ENCODE measurements around the gene RBM43.

- TF ChIP-seq, protein P1, sequence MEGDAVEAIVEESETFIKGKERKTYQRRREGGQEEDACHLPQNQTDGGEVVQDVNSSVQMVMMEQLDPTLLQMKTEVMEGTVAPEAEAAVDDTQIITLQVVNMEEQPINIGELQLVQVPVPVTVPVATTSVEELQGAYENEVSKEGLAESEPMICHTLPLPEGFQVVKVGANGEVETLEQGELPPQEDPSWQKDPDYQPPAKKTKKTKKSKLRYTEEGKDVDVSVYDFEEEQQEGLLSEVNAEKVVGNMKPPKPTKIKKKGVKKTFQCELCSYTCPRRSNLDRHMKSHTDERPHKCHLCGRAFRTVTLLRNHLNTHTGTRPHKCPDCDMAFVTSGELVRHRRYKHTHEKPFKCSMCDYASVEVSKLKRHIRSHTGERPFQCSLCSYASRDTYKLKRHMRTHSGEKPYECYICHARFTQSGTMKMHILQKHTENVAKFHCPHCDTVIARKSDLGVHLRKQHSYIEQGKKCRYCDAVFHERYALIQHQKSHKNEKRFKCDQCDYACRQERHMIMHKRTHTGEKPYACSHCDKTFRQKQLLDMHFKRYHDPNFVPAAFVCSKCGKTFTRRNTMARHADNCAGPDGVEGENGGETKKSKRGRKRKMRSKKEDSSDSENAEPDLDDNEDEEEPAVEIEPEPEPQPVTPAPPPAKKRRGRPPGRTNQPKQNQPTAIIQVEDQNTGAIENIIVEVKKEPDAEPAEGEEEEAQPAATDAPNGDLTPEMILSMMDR (IDR thresholded peaks at IDR 0.05) = no peak
- no peak for TF ChIP-seq POLR2A (IDR thresholded peaks at IDR 0.05)
Measured at GRCh38 chr2:151207100-151207499, 54.6 kb downstream of the RBM43 start.
